PFSK-1 (cell line): Measurements from ENCODE around the gene BIRC7.

Source experiments
- FOXP2 ChIP-seq: optimal IDR thresholded peaks from 2 replicates; pipeline ENCODE3; 2011; ENCODE audit warnings: borderline replicate concordance, control low read depth, inconsistent platforms; ENCODE audit not compliant: insufficient read depth; ENCODE audit errors: extremely low read length, extremely low read depth
- POLR2AphosphoS5 ChIP-seq: IDR thresholded peaks from 2 replicates; pipeline ENCODE4 v1.6.1; 2012; ENCODE audit warnings: low read depth, mild to moderate bottlenecking, control low read depth, low read length, moderate library complexity
- REST ChIP-seq, 2 experiments: IDR thresholded peaks; 2 replicates each; pipeline versions ENCODE4 v1.6.1 to v1.8.0; 2011 to 2012; ENCODE audit warnings: low read depth in 2 of 2, low read length in 2 of 2, control low read depth in 1 of 2, inconsistent platforms in 1 of 2, mild to moderate bottlenecking in 1 of 2, moderate library complexity in 1 of 2; ENCODE audit not compliant: insufficient read depth in 1 of 2
- SIN3A ChIP-seq: IDR thresholded peaks from 2 replicates; pipeline ENCODE4 v1.6.1; 2012; ENCODE audit warnings: mild to moderate bottlenecking, low read length, moderate library complexity, borderline replicate concordance; ENCODE audit not compliant: insufficient read depth
- TAF1 ChIP-seq: IDR thresholded peaks from 2 replicates; pipeline ENCODE4 v1.6.1; 2012; ENCODE audit warnings: low read length, control low read depth, borderline replicate concordance; ENCODE audit not compliant: insufficient read depth

Gene BIRC7

GRCh38 chr20:63233061-63233344 is 2.7 kb upstream of the BIRC7 start:
- TF ChIP-seq POLR2AphosphoS5 (no peak), SIN3A (no peak), REST (IDR thresholded peaks at IDR 0.05; ENCODE audit: insufficient read depth in 1 of 2, low read depth in 2 of 2, low read length in 2 of 2) (no peak), TAF1 (no peak), FOXP2 (no peak)

GRCh38 chr20:63233924-63234323 is 1.8 kb upstream of the BIRC7 start:
- TF ChIP-seq FOXP2 (no peak), SIN3A (no peak), POLR2AphosphoS5 (no peak), TAF1 (no peak), REST (IDR thresholded peaks at IDR 0.05; ENCODE audit: insufficient read depth in 1 of 2, low read depth in 2 of 2, low read length in 2 of 2) (no peak)

DNA sequence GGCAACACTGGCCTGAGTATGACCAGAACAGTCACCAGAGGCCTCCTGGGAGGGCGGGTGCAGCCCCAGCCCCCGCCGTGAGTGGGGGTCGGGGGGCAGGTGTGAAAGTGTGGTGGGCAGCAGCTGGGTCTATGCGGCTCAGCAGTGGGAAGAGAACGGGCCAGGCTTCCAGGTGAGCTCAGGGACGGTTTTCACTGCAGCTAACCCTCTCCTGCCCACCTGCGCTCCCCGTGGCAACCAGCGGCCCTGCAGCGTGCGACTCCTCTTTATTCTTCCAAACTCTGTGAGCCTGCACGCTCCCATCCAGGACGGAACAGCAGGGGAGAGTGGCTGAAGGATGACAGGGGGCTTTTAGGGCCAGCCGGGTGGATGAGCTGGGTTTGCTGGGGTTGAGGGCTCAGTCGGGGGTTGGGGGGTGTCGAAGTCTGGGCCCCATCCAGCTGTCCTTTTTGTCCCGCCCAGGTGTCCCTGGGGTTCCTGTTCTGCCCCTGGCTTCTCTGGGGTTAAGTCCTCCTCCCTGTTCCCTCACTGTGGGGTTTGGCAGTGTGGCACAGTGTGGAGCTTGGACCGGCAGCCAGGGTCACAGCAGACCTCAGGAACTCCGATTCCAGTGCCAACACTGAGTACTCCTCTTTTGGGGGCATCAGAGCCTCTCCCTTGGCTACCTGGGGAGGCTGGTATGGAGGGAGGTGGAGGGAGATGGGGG is 859 bp upstream of the BIRC7 start:
- TF ChIP-seq TAF1 (no peak), REST (IDR thresholded peaks at IDR 0.05; ENCODE audit: insufficient read depth in 1 of 2, low read depth in 2 of 2, low read length in 2 of 2) (no peak), FOXP2 (no peak), SIN3A (no peak), POLR2AphosphoS5 (no peak)

- TF ChIP-seq POLR2AphosphoS5, result no peak
Observed at GRCh38 chr20:63236116-63236837, 572 bp downstream of the BIRC7 start.

GRCh38 chr20:63238031-63238430 is 2.3 kb downstream of the BIRC7 start:
- no peak for TF ChIP-seq REST (IDR thresholded peaks at IDR 0.05; ENCODE audit: insufficient read depth in 1 of 2, low read depth in 2 of 2, low read length in 2 of 2)
- TF ChIP-seq SIN3A, result no peak
